ENCODE data around the gene ERG.

ERG gene

DNA sequence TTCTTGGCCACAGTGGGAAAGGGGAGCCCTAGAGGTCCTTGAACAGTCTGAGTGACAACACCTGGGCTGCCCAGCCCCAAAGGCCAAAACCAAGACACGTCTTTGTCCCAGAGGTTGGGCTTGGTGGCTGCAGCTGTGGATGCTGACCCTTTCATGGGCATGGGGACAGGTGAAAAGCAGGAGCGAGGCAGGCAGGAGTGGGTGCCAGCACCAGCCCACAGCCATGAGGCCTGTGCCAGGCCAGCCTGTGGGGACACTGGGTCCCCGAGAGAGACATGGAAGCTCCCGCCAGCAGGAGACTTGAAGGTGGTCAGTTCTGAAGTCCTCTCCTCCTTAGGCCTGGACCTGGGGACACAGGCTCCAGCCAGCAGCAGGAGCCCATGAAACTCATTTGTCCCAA lies 142.9 kb downstream of the ERG start:
- DNase-seq: no peak

GRCh38 chr21:38354746-38355145 lies 143.5 kb downstream of the ERG start:
- DNase-seq: no peak

DNA sequence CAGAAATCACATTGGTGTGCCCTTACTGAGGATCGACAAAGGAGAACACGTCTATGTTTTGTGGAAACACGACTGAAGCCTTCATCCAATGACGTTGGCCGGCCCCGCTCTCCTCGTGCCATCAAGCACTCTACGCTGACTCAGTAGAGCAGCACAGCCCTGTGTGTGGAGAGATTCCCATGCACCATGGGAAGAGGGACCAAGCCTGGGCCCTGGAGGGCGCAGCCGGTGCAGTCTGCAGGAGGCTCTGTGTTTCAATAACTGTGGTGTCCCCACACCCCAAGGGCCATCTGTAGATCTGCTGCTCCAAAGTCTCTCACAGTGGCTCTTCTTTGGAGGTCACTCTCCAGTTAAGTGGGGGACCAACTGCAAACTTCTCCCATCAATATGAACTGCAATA lies 144.0 kb downstream of the ERG start:
- no peak for DNase-seq

- DNase-seq: peak; percentile 79
Measured at GRCh38 chr21:38352536-38353219, 145.6 kb downstream of the ERG start.

GRCh38 chr21:38351961-38352521 lies 146.2 kb downstream of the ERG start:
- peak; percentile 95 for DNase-seq

GRCh38 chr21:38351176-38351959 lies 146.9 kb downstream of the ERG start:
- DNase-seq: no peak

DNA sequence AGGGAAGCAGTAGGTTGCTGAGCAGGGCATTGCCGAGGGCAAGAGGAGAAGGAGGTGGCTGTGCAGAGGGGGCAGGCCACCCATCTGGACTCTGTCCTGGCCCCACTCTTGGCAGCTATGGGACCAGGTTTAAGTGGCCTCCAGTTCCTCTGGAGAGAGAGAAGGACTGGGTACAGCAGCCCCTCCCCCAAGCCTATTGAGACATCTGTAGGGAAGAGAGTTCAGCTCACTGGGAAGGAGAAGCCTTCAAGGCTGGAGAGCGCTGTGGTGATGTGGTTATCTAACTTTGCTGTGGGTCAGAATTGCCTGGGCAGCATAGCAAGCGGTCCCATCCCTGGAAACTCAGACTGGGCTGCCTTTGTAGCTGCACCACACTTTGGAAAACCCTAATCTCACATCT lies 147.6 kb downstream of the ERG start:
- DNase-seq: no peak

GRCh38 chr21:38349977-38350376 lies 148.3 kb downstream of the ERG start:
- no peak for DNase-seq

GRCh38 chr21:38349111-38349746 lies 149.0 kb downstream of the ERG start:
- no peak for DNase-seq

DNA sequence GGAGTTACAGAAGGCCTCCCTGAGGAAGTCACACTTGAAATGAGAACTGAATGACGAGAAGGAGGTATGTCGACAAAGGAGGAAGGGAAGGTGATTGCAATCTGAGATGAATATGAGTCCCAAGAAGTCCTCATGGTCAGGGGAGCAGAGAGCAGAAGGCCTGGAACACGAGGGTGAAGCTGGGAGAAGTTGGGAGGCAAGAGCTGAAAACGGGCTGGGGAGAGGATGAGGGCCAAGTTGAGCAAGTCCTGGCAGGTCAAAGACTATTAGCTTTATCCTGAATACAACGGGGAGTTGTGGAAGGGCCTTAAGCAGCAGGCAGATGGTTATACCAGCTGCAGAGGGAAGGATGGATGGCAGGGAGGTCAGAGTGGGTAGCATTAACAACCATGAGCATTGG lies 152.0 kb downstream of the ERG start:
- no peak for DNase-seq

- DNase-seq: no peak
Measured at GRCh38 chr21:38343691-38344090, 154.6 kb downstream of the ERG start.

DNA sequence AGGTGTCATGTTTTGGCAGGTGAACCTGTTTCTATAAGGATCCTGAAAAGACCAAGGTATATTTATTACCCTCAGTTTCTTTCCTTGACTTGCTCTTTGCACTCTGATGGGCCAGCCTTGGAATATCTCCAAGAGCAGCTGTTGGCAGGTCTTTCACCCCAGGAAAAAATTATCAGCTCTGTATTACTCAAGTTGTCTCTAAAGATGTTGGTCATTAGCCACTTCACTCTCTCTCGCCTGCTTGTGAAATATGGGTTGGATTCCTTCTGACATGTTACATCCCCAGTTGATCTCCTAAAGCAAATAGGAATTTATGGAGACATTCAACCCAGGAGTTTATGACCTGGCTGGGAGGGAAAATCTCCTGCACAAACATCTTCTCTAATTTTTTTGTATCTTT lies 155.5 kb downstream of the ERG start:
- no peak for DNase-seq

DNA sequence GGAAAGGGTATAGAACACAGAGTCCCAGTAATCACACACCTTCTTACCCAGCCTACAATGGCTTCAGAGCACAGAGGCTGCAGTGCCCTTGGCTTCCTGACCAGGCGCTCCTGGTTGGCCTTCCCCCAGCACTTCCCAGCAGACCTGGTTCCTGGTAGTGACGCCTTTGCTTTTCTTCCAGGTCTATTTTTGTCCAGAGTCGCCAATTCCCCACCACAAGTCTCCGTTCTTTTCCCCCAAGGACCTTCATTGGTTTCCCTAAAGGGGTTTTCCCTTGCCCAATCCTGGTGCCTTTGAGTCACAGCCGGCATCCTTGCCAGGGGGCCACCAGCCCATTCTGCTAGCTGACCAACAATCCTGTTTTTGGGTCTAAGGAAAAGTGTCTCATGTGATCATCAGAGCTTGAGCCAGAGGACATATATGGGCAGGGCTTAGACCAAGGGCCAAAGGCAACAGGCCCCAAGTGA lies 156.7 kb downstream of the ERG start:
- DNase-seq: no peak

DNA sequence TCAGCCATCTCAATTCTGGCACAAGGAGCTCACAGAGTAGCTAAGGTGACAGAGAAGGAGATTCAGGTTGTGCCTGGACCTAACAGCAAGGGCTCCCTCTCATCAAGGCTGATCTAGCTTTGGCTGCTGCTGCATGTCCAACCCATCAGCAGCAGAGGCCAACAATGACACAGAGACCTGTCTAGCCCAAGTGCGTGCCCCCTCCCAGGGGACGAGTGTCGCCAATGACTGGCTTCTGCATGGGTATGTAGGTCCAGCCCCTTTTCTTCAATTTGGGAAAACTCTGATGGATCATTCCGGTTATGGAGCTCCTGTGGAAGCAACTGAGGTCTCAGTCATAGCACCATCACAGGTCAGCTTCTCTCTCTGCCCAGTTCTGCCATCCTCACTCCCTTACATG lies 158.1 kb downstream of the ERG start:
- DNase-seq: no peak

DNA sequence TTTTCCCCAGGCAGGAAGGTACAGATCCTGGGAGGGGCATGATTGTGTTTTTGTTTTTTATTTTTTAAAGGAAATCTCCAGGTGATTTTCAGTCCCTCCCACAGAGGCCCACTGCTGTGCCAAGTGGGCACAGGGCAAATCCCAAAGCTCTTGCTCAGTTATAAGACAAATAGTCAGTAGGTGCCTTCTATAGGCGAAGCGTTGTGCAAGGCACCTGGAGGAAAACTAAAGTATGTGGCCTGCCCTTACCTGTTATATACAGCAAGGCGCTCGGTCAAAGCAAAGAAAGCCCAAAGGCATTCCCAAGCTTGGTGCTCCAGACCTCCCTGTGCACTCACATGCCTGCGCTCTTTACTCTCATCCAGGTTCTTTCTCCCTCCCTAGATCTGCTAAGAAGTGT lies 160.5 kb downstream of the ERG start:
- DNase-seq: no peak

DNA sequence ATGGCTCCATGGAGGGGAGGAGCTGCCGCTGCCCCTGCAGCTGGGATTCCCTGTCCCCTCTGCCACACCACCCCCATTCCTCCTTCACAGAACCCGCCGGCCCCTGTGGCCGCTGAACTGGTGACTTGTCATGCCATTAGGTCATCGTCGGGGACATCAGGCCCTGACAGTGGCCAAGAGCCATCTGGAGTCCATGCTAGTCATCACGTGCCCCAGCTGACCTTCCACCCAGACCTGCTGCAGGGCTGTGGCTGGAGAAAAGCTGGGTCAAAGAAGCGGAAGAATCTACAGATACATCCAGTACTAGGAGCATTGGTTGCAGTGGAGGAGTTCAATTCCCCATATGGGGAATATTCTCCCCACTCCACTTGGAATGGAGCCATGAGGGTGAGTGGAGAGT lies 163.4 kb downstream of the ERG start:
- no peak for DNase-seq

DNA sequence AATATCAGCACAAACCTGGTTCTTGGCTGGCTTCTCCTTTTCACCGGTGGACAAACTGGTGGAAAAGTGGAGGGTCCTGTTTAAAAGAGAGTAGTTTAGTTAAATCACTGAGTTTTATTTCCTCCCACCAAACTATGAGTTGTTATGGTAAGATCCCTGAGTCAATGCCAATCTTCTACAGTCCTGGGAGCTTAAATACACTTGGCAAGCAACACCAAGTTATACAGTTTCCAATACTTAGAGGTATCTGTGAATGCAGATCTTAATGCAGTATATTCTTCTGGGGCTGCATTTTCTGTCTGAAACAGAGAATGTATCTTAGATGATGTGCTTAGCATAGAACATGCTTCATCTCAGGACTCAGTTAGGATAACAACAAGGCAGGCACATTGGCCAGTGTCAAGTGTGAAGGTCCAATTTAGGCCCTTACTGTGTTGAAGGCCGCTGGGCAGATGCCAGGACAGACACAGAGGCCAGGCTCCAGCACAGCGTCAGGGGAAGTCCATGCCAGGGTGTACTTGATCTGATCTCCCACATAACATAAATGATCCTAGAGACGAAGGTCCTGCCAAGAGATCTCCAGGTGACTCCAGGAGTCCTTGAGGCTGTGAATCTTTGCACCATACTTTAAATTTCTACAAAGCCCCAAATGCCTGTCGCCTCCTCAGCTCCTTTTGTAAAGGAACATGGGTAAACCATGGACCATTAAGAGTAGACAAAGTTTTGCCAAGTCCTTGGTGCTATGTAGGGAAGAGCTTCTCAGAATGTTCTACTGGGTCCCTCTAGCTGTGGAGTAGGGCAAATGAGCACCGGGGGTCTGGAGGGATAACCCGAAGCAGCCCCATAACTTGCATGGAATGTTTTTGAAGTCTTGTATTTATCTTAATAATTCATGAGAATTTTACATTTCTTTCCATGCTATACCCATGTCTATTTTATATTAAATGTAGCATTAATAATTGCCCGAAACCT lies 164.7 kb downstream of the ERG start:
- DNase-seq: peak; percentile 30

DNA sequence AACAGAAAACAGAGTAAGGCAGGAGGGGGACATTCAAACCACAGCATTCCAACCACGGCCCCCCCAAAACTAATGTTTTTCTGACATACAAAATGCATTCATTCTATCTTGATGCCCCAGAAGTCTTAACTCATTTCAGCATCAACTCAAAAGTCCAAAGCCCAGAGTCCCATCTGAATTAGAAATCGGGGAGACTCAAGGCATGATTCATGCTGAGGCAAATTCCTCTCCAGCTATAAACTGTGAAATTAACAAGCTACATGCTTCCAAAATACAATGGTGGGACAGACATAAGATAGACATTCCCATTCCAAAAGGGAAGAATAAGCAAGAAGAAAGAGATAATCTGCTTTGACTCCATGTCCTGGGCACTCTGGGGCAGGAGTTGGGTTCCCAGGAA lies 167.6 kb downstream of the ERG start:
- DNase-seq: no peak

Measured in HCEC 1CT (cell line).